Right forelimb (tissue), 1 donor: ENCODE measurements around the gene DENND1A.

Experiments
- DNase-seq: peaks from one replicate; pipeline ENCODE4 v3.0.0-alpha.2; 2018

DENND1A gene

DNA sequence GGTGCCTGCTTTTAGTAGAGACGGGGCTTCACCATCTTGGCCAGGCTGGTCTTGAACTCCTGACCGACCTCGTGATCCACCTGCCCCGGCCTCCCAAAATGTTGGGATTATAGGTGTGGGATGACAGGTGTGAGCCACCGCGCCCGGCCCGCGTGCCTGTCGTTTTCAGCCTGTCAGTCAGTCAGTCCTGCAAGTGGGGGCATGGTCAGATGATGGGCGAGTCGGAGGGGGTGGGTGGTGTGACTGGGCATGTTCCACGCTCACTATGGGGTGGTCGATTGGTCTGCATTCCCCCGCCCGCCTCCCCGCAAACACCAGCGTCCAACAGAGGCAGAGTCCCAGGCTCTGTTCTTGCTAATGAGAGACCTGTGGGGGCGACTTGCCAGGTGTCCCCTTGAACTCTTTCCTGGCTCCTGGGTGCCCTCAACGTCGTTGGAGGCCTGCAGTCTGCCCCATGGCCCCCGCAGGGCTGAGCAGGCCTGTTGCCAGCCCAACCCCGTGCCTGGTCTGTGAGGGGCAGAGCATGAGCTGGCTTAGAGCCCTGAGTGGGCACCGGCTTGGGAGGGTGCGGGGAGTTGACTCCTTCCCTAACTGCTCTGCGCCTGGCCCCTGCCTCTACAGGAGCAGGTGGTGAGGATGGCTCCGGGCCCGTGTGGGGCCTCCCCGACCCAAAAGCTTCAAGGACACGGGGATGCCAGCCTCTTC lies 550.8 kb downstream of the DENND1A start:
- DNase-seq: no peak

DNA sequence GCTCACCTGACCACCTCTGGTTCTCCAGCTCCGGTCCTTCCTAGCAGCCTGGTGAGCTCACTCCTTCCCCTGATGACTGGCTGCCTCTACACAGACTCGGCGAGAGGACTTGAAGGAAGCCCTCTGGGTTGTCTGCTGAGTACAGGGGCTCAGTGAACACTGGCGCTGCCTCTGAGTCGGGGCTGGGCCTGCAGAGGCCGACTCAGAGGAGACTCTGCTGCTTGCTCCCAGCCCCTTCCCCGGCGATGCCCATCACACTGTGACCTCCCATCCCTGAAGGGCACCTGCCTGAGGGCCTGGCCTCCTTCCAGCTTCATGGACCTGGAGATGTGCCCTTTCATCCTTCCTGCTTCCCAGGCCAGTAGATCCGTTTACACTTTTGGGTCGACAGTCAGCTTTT lies 551.9 kb downstream of the DENND1A start:
- DNase-seq: no peak

DNA sequence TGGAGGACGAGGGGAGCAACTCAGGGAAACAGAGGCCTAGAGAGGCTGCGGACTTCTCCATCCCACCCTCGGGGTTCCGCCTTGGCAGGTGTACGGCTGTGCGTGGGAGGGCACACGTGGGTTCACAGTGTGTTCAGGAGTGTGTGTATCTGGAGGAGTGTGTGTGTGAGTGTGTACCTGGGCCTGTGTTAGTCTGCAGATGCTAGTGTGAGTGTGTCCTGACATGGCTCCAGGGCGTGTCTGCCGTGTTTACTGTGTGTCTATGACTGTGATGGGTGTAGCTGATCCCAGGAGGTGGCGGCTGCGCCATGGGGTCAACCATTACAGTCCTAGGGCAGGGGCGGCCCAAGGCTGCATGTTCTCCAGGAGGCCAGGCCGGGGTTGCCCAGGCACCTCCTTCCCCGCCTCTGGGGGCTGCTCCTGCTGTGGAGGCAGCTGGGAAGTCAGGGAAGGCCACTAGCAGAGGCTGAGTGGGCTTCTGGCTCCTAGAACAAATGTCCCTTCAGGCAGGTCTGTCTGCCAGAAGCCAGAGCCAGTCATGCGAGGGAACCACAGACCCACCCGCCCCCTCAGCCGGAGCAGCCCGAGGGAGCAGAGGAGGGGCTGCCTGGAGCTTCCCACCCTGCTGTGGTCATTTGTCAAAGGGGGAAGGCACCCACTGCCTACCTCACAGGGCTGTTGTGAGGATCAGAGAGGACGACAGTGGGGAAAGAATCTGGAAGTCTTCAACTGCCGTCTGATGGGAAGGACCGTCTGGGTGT lies 552.5 kb downstream of the DENND1A start:
- no peak for DNase-seq

GRCh38 chr9:123376218-123377071 lies 553.5 kb downstream of the DENND1A start:
- DNase-seq: no peak

DNA sequence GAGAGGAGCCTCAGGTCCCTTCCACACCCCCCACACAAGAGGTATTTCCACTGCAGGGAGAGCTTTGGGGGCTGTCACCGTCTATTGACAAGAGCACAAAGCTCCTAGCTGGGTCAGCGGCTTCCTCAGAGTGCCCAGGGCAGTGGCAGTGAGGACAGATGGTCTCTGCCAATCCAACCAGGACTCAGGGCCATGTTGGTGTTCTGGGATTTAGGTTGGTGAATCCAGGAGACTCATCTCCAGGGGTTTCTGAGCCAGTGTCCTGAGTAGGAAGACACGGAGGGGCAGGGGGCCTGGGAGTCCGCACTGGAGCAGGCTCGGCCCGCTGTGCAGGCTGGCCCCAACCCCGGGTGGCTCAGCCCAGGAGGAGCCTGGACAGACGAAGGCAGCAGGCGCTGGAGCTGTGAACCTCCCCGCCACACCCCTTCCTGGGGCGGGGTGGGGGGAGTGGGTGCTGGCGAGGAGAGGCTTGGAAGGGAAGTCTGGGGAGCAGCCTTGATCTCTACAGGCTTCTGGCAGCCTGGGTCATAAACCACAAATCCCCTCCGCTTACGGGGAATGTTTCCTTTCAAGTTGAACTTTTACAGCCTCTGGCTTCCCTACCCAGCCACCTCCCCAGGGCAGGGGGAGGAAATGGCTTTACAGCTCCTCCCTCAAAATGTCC lies 554.3 kb downstream of the DENND1A start:
- DNase-seq: no peak

DNA sequence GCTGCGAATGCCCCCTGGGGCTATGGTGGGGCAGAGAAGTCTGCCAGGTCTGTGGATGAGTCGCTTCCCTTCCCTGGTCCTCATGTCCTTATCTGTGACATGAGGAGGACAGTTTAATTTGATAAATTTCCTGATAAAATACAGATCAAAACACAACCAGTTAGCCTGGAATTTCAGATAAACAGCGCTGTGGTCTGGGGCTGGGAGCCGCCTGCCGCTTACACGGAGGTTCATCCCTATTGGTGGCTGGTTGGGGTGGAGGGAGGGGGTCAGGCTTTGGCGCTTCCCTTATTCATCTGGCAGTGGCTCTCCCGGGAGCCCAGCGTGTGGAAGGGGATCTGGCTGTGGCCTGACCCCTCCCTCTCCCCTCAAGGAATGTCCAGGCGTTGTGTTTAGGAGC lies 556.0 kb downstream of the DENND1A start:
- DNase-seq: no peak

DNA sequence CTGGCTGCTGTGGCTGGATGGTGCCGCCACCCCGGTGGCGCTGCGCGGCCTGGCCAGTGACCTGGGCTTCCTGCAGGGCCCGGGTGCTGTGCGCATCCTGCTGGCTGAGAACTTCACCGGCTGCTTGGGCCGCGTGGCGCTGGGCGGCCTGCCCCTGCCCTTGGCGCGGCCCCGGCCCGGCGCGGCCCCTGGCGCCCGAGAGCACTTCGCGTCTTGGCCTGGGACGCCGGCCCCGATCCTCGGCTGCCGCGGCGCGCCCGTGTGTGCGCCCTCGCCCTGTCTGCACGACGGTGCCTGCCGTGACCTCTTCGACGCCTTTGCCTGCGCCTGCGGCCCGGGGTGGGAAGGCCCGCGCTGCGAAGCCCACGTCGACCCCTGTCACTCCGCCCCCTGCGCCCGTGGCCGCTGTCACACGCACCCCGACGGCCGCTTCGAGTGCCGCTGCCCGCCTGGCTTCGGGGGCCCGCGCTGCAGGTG lies 556.4 kb downstream of the DENND1A start:
- no peak for DNase-seq

- no peak for DNase-seq
Measured at GRCh38 chr9:123372766-123373446, 557.0 kb downstream of the DENND1A start.

DNA sequence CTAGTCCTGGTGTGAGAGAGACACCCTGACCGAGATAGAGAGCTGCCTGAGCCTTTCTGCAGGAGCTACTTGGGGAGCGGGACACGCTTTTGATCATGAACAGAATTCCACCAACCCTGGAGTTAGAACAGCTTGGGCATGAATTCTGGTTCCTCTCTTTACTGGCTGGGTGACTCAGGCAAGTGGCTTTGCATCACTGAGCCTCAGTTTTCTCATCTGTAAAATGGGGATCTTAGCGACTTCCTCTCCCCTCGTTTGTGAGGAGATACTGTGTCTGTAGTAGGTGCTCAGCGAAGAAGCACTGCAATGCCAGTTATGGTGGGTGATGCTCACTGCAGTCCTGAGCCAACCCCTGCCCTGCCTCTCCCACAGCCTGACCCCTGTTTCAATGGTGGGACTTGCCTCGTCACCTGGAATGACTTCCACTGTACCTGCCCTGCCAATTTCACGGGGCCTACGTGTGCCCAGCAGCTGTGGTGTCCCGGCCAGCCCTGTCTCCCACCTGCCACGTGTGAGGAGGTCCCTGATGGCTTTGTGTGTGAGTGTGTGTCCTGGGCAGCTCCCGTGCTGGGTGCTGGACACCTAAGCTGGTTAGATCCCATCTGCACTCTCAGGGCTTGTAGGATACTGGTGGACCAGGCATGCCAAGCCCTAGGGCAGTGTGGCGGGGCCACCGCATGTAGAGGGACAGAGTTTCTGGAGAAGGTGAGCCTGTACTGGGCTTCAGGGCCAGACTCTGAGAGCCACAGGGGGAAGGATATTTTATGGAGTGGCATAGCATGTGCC lies 557.9 kb downstream of the DENND1A start:
- DNase-seq: no peak

DNA sequence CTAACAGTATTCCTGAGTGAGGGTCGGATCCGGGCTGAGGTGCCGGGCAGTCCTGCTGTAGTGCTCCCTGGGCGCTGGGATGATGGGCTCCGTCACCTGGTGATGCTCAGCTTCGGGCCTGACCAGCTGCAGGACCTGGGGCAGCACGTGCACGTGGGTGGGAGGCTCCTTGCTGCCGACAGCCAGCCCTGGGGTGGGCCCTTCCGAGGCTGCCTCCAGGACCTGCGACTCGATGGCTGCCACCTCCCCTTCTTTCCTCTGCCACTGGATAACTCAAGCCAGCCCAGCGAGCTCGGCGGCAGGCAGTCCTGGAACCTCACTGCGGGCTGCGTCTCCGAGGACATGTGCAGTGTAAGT lies 558.7 kb downstream of the DENND1A start:
- no peak for DNase-seq

GRCh38 chr9:123370526-123371227 lies 559.2 kb downstream of the DENND1A start:
- no peak for DNase-seq

- DNase-seq: no peak
Measured at GRCh38 chr9:123370108-123370507, 559.8 kb downstream of the DENND1A start.

- no peak for DNase-seq
Measured at GRCh38 chr9:123369296-123369695, 560.6 kb downstream of the DENND1A start.

- no peak for DNase-seq
Measured at GRCh38 chr9:123368536-123369153, 561.3 kb downstream of the DENND1A start.

DNA sequence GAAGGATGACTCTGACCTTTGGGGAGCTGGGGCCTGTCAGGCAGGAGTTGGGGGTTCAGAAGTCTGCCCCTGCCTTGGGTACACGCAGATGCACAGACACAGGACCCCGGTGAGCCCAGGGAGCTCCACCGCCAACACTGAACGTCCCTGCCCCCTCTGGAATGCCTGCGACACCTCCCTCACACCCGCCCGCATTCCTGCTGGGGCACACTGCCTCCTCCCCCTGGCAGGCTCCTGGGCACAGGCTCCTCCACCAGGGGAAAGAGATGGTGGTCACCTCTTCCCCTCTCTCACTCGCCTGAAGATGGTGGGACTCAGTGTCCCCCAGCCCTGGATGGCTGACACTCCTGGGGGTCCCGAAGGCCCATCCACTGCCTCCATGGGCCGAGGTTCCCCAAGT lies 561.9 kb downstream of the DENND1A start:
- no peak for DNase-seq

- DNase-seq: no peak
Measured at GRCh38 chr9:123365881-123366528, 563.9 kb downstream of the DENND1A start.

- DNase-seq: no peak
Measured at GRCh38 chr9:123365287-123365880, 564.5 kb downstream of the DENND1A start.

DNA sequence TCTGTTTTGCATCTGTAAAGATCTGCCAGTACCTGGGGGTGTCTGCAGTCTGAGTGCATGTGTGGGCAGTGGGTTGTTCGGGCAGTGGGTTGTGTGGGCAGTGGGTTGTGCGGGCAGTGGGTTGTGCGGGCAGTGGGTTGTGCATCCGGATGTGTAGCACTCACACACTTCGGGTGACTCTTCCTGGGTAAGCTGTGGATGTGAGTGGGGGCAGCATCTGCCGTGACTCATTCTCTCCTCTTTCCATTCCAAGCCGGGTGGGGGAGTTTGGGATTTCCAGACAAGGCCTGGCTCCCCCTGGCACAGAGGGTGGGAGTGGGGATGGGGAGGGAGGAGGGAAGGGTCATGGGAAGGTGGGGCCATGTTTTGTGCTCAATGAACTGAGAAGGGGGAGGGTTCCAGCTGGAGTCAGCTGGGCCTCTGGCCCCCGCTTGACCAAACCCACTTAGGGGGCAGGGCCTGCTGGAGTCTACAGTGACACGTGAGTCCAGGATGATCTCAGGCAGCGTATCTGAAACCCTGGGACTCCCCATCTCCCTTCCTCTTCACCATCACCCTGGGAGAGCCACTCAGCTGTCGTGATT lies 565.6 kb downstream of the DENND1A start:
- no peak for DNase-seq

DNA sequence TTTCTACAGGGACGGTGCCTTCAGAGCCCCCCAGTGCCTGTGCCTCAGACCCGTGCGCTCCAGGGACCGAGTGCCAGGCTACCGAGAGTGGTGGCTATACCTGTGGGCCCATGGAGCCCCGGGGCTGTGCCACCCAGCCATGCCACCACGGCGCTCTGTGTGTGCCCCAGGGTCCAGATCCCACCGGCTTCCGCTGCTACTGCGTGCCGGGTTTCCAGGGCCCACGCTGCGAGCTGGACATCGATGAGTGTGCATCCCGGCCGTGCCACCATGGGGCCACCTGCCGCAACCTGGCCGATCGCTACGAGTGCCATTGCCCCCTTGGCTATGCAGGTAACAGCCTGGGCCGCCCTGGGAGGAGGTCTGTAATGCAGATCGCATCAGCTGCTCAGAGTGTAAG lies 567.1 kb downstream of the DENND1A start:
- DNase-seq: no peak
